Mesothelial cell of epicardium (in vitro differentiated cells): ENCODE data around the gene KLHDC9. TPM values are rescaled to one million over a fixed set of nuclear protein-coding genes. Genes with fewer than 3 reads are reported as not detected.
A peak's percentile ranks its signal among the peaks of the same experiment; 100 is the strongest.
"Not testable (repeated sequence)": the region's sequence is repeated elsewhere in the genome, so short reads cannot be mapped to it uniquely, and the experiment has no call there.

ENCODE experiments used
- DNase-seq, 2 experiments: peaks; one replicate each; pipeline ENCODE4 v3.0.0; 2021; ENCODE audit warnings: low spot score in 2 of 2; ENCODE audit not compliant: unreplicated experiment in 2 of 2
- H3K27ac Mint-ChIP-seq: 2 replicates; pipeline ENCODE4 v1.8.0; 2021; ENCODE audit warnings: mixed read lengths
- H3K27me3 Mint-ChIP-seq: 2 replicates; pipeline ENCODE4 v1.8.0; 2021; ENCODE audit warnings: low read depth, mixed read lengths
- H3K36me3 Mint-ChIP-seq: 2 replicates; pipeline ENCODE4 v1.8.0; 2021; ENCODE audit warnings: mixed read lengths
- H3K4me1 Mint-ChIP-seq: 2 replicates; pipeline ENCODE4 v1.8.0; 2021; ENCODE audit warnings: mixed read lengths
- H3K4me3 Mint-ChIP-seq: 2 replicates; pipeline ENCODE4 v1.8.0; 2021; ENCODE audit warnings: mild to moderate bottlenecking, moderate library complexity, mixed read lengths
- H3K9me3 Mint-ChIP-seq: 2 replicates; pipeline ENCODE4 v1.8.0; 2021; ENCODE audit warnings: mixed read lengths
- total RNA-seq: library from RNA; stranded (reverse); gene quantifications from 3 replicates; pipeline ENCODE4 v1.2.1, GENCODE V29; 2021
- TF ChIP-seq, protein P1 (sequence below): fragments of 200-600 bp; sonication (generic); IDR thresholded peaks from one replicate; pipeline ENCODE4 v1.5.0; 2021; ENCODE audit warnings: antibody characterized with exemption; ENCODE audit not compliant: unreplicated experiment

Gene KLHDC9
- total RNA-seq, 1 donor from 2014 or later: 5.4 TPM

DNA sequence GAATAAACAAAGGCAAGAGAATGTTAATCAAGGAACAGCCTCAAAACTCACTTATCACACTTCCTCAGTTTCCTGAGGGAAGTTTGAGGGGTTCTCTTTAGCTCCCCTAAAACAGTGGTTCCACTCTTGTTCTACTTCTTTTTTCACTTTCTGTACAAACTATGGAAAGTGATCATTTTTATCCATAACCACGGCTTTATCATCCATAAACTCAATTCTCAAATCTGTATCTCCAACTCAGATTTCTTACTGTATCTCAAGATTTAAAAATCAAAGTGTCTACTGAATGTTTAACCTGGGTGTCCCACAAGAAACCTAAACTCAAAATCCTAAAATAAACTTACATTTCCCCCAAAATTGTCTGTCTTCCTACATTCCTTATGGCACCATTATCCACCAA lies 15.8 kb downstream of the KLHDC9 start:
- no peaks in the 10 kb centered on the region for H3K9me3 Mint-ChIP-seq
- no peaks in the 10 kb centered on the region for H3K27me3 Mint-ChIP-seq
- DNase-seq: no peak
- H3K4me3 Mint-ChIP-seq: no peak overlapping the region
- H3K4me1 Mint-ChIP-seq: peaks cover 11% of the 10 kb centered on the region
- no peak overlapping the region for H3K27ac Mint-ChIP-seq
- H3K36me3 Mint-ChIP-seq: no peaks in the 10 kb centered on the region
- TF ChIP-seq, protein P1, sequence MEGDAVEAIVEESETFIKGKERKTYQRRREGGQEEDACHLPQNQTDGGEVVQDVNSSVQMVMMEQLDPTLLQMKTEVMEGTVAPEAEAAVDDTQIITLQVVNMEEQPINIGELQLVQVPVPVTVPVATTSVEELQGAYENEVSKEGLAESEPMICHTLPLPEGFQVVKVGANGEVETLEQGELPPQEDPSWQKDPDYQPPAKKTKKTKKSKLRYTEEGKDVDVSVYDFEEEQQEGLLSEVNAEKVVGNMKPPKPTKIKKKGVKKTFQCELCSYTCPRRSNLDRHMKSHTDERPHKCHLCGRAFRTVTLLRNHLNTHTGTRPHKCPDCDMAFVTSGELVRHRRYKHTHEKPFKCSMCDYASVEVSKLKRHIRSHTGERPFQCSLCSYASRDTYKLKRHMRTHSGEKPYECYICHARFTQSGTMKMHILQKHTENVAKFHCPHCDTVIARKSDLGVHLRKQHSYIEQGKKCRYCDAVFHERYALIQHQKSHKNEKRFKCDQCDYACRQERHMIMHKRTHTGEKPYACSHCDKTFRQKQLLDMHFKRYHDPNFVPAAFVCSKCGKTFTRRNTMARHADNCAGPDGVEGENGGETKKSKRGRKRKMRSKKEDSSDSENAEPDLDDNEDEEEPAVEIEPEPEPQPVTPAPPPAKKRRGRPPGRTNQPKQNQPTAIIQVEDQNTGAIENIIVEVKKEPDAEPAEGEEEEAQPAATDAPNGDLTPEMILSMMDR: no peak

DNA sequence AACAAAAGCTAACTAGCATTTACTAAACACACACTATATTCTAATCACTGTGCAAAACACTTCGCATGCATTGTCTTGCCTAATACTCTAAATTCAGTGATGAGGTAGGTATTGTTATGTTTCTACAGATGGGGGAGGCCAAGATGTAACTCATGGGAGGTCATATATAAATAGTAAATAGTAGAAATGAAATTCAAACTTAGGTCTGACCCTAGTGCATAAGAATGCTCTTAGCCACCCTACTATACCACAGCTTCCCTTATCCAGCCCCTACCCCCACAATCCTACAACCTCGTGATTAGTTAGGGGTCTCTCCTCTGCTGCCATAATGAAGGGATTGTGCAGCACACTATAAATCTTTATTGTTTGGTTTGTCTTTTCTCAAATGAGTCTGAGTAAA lies 16.4 kb downstream of the KLHDC9 start:
- H3K27me3 Mint-ChIP-seq: no peaks in the 10 kb centered on the region
- no peak for DNase-seq
- H3K4me3 Mint-ChIP-seq: no peak overlapping the region
- peaks cover 17% of the 10 kb centered on the region for H3K4me1 Mint-ChIP-seq
- TF ChIP-seq, protein P1: no peak
- H3K27ac Mint-ChIP-seq: no peak overlapping the region
- no peaks in the 10 kb centered on the region for H3K9me3 Mint-ChIP-seq
- H3K36me3 Mint-ChIP-seq: no peaks in the 10 kb centered on the region

DNA sequence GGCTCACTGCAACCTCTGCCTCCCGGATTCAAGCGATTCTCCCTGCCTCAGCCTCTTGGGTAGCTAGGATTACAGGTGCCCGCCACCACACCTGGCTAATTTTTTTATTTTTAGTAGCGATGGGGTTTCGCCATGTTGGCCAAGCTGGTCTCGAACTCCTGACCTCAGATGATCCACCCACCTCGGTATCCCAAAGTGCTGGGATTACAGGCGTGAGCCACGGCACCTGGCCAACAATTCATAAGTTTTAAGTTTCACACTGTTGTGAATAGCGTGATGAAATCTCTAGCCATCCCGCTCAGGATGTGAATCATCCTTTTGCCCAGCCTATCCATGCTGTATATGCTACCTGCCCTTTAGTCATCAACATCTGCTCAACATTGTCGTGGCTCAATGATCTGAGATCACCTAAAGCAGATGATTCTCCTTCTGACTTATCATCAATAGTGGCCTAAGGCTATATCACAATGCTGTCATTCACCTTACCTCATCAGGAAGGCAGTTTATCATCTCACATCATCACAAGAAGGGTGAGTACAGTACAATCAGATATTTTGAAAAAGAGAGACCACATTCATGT lies 17.1 kb downstream of the KLHDC9 start:
- Mint-ChIP-seq H3K36me3 (peaks cover 1% of the 10 kb centered on the region), H3K27me3 (no peaks in the 10 kb centered on the region), H3K4me3 (no peak overlapping the region), H3K9me3 (no peaks in the 10 kb centered on the region), H3K4me1 (peaks cover 21% of the 10 kb centered on the region), H3K27ac (no peak overlapping the region)
- TF ChIP-seq, protein P1: no peak
- DNase-seq: no peak

DNA sequence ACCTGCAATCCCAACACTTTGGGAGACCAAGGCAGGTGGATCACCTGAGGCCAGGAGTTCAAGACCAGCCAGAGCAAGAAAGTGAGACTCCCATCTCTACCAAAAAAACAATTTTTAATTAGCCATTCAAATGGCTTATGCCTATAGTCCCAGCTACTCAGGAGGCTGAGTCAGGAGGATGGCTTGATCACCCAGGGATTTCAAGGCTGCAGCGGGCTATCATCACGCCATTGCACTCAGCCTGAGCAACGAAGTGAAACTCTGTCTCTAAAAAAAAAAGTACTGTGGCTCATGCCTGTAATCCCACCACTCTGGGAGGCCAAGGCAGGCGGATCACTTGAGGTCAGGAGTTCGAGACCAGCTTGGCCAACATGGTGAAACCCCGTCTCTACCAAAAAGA lies 17.8 kb downstream of the KLHDC9 start:
- not testable (repeated sequence) for H3K27ac Mint-ChIP-seq, H3K9me3 Mint-ChIP-seq, H3K36me3 Mint-ChIP-seq, H3K27me3 Mint-ChIP-seq, DNase-seq
- peak overlapping the region; percentile 42 for H3K4me3 Mint-ChIP-seq
- peaks cover 21% of the 10 kb centered on the region for H3K4me1 Mint-ChIP-seq

DNA sequence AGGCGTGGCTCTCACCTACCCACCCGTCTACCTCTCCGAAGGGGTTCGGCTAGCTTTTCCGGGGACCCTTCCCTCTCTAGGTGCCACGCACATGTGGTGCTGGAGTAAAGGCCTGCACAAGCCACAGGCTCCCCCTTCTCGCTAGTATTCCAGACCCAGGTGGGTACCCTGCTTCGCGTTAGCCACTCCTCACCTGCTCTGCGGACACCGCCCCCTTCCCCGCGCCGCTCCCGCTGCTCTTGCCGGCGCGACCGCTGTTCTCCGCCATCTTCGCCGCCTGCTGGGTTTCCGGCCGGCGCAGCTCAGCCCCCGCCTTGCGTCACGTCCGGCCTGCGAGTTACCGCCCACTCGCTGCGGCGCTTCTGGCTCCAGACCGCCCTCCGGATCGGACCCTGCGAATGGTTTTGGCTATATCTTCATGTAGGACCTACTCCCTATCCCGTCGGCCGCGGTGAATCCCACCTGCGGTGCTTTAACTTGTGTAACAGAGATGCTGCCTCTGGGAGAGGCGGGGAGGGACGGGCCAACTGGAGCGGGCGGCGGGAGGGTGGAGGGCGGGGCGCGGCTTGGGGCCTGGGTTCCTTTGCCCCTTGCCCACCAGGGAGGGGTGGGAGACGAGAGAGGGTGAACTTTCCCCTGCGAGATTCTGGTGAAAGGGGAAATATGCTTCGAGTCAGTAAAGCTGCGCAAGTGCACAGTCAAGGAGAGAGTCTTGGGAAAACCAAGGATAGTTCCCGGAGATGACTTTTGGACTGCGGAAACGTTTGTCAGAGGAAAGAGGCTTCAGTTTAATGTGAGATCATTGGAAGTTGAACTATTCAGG lies 19.8 kb downstream of the KLHDC9 start, which contains the start of the genes NIT1 and PFDN2:
NIT1 (plus strand) TSS at position 347 of the 823 bp plus-strand sequence; CDS start at position 419, 72 bp downstream.
PFDN2 (minus strand) TSS at position 279 of the 823 bp plus-strand sequence; CDS start at position 268, 11 bp downstream.
- H3K27me3 Mint-ChIP-seq: no peaks in the 10 kb centered on the region
- peak; percentile 76 to 91 for DNase-seq
- no peaks in the 10 kb centered on the region for H3K9me3 Mint-ChIP-seq
- peaks cover 10% of the 10 kb centered on the region for H3K36me3 Mint-ChIP-seq
- H3K4me3 Mint-ChIP-seq: peak within 1 kb of the TSS; percentile 95
- TF ChIP-seq, protein P1: no peak
- H3K27ac Mint-ChIP-seq: peak within 1 kb of the TSS; percentile 97
- H3K4me1 Mint-ChIP-seq: peaks cover 21% of the 10 kb centered on the region
